Thoracic aorta (tissue), 2 donors: Measurements from ENCODE around the gene SYT13. TPM values are rescaled to one million over a fixed set of nuclear protein-coding genes. Genes with fewer than 3 reads are reported as not detected.

Experiments
- ATAC-seq: fragments of 150-250 bp; one replicate; pipeline ENCODE4 v1.8.0; 2017; ENCODE audit warnings: low read depth; ENCODE audit not compliant: insufficient number of reproducible peaks, low FRiP score
- DNase-seq: peaks from one replicate; pipeline ENCODE4 v3.0.0-alpha.2; 2020; ENCODE audit warnings: low spot score
- H3K27ac ChIP-seq, 2 donors: fragments of 200-600 bp; sonication (generic); 1 replicate in 1 of 2; 2 replicates in 1 of 2; pipeline ENCODE4 v1.5.1; 2016; ENCODE audit warnings: mild to moderate bottlenecking in 2 of 2, moderate library complexity in 2 of 2
- H3K27me3 ChIP-seq: fragments of 200-600 bp; sonication (generic); replicated peaks from 2 replicates; pipeline ENCODE4 v1.6.0; 2016; ENCODE audit warnings: mild to moderate bottlenecking; ENCODE audit not compliant: insufficient read depth
- H3K36me3 ChIP-seq: fragments of 200-600 bp; sonication (generic); one replicate; pipeline ENCODE4 v1.5.1; 2016
- H3K4me1 ChIP-seq, 2 donors: fragments of 200-600 bp; sonication (generic); 1 replicate in 1 of 2; 2 replicates in 1 of 2; pipeline versions ENCODE4 v1.5.1 to v1.6.0; 2016; ENCODE audit warnings: low read depth in 2 of 2, mild to moderate bottlenecking in 1 of 2; ENCODE audit not compliant: control insufficient read depth in 1 of 2
- H3K4me3 ChIP-seq: fragments of 200-600 bp; sonication (generic); 2 replicates; pipeline ENCODE4 v1.5.1; 2016; ENCODE audit warnings: mild to moderate bottlenecking
- H3K9me3 ChIP-seq: fragments of 200-600 bp; sonication (generic); 2 replicates; pipeline ENCODE4 v1.5.1; 2016
- total RNA-seq, 2 donors: library from RNA; depleted of rRNA; stranded (reverse); fragments of >200 nt; gene quantifications; one replicate each; pipeline versions ENCODE4 v1.1.0 to v1.2.3, GENCODE V29; 2016
- TF ChIP-seq, protein P1 (sequence below): fragments of 200-600 bp; sonication (generic); IDR thresholded peaks from one replicate; pipeline ENCODE4 v1.5.1; 2019; ENCODE audit warnings: antibody characterized with exemption

Gene SYT13
- total RNA-seq, 2 donors from 2014 or later, result not detected

DNA sequence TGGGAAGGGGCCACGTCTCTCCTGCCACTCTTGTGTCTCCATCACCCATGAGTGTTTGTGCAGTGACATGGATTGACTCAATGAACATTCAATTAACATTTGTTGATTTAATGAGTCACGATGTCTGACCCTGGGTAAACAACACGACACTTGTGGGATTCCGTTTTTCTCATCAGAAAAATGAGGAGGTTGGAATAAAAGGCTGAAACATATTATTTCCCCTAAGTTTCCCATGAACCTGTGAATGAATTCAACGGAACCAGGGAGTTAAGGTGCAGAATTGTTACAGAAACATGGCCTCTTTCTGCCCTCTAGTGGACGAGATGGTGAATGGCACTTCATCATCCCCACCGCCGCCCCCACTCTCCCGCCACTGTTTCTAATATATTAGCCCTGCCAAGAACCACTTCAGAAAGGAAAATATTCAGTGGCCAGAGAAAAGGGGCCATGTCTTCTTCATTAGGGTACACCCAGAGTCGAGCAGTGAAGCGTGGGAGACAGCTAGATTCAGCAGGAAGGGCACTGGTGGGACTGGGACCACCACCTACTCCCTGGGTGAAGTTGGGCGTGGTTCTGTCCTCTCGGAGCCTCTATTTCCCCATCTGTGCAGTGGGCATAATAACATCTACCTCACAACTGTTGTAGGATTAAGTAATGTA is 46.3 kb upstream of the SYT13 start:
- Histone ChIP-seq H3K27me3 (no peaks in the 10 kb centered on the region), H3K27ac (peak overlapping the region; percentile 60 to 70), H3K9me3 (no peaks in the 10 kb centered on the region), H3K4me3 (peak overlapping the region; percentile 45), H3K4me1 (peaks cover 3 to 13% of the 10 kb centered on the region in 2 donors), H3K36me3 (no peaks in the 10 kb centered on the region)
- TF ChIP-seq, protein P1, sequence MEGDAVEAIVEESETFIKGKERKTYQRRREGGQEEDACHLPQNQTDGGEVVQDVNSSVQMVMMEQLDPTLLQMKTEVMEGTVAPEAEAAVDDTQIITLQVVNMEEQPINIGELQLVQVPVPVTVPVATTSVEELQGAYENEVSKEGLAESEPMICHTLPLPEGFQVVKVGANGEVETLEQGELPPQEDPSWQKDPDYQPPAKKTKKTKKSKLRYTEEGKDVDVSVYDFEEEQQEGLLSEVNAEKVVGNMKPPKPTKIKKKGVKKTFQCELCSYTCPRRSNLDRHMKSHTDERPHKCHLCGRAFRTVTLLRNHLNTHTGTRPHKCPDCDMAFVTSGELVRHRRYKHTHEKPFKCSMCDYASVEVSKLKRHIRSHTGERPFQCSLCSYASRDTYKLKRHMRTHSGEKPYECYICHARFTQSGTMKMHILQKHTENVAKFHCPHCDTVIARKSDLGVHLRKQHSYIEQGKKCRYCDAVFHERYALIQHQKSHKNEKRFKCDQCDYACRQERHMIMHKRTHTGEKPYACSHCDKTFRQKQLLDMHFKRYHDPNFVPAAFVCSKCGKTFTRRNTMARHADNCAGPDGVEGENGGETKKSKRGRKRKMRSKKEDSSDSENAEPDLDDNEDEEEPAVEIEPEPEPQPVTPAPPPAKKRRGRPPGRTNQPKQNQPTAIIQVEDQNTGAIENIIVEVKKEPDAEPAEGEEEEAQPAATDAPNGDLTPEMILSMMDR, result peak; percentile 89
- ATAC-seq (peak; percentile 5), DNase-seq (no peak)

DNA sequence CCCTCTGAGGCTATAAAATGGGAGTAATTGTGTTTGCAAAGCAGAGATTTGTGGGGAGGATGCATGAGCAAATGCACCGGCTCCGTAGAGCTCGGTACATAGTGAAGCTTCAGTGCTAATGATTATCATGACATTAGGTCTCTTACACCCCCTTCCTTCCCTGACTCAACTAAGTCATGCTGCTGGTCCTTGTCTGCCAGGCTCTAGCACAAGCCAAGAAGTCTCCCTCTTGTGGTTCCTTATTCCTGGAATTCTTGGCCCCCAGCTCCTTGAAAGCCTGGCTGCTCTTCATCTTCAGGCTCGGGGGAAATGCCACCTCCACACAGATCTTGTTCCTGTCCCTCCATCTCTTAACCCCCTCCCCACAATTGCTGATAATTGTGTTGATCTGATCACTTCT is 45.7 kb upstream of the SYT13 start:
- Histone ChIP-seq H3K9me3 (no peaks in the 10 kb centered on the region), H3K27ac (no peak overlapping the region), H3K27me3 (no peaks in the 10 kb centered on the region), H3K36me3 (no peaks in the 10 kb centered on the region), H3K4me1 (peaks cover 3 to 13% of the 10 kb centered on the region in 2 donors), H3K4me3 (no peak overlapping the region)
- TF ChIP-seq, protein P1, result no peak
- no peak for DNase-seq
- ATAC-seq, result no peak

DNA sequence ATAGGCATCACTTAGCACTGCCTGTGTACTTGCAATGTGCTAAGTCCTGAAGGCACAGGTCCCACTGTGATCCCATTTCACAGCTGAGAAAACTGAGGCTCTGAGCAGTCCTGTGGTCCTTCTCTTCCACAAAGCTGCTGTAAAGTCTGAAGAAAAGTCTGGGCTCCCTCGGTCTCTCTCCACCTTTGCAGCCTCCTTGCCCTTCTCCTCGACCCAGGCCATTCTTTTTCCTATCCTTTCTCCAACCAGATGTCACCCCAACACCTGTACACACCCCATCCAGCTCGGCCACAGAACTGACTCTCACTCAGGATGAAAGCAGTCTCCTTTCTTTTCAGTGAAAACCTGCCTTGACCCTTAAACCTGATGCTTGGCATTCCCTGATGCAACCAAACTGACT is 42.6 kb upstream of the SYT13 start:
- peaks cover 6 to 22% of the 10 kb centered on the region in 2 donors for H3K4me1 ChIP-seq
- H3K27ac ChIP-seq, result no peak overlapping the region
- ATAC-seq (no peak), DNase-seq (no peak)
- H3K36me3 ChIP-seq, result no peaks in the 10 kb centered on the region
- H3K4me3 ChIP-seq, result no peak overlapping the region
- H3K27me3 ChIP-seq, result no peaks in the 10 kb centered on the region
- TF ChIP-seq, protein P1, result no peak
- H3K9me3 ChIP-seq, result no peaks in the 10 kb centered on the region

DNA sequence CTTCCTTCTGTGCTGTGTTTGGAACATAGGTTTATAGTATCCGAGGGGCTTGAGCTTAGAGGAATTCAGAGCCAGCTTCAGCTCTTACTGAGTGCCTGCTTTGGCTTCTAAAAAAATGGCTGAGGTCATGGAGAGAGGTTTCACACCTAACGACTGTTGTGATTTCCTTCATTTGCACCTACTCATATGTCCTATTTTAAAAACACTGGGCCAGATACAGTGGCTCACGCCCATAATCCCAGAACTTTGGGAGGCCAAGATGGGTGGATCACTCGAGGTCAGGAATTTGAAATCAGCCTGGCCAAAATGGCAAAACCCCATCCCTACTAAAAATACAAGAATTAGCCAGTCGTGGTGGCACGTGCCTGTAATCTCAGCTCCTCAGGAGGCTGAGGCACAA is 38.3 kb upstream of the SYT13 start:
- Histone ChIP-seq H3K4me3 (no peak overlapping the region), H3K9me3 (no peaks in the 10 kb centered on the region), H3K27ac (no peak overlapping the region), H3K27me3 (no peaks in the 10 kb centered on the region), H3K4me1 (peaks cover 6 to 19% of the 10 kb centered on the region in 2 donors), H3K36me3 (no peaks in the 10 kb centered on the region)
- ATAC-seq (no peak), DNase-seq (no peak)
- TF ChIP-seq, protein P1, result no peak

DNA sequence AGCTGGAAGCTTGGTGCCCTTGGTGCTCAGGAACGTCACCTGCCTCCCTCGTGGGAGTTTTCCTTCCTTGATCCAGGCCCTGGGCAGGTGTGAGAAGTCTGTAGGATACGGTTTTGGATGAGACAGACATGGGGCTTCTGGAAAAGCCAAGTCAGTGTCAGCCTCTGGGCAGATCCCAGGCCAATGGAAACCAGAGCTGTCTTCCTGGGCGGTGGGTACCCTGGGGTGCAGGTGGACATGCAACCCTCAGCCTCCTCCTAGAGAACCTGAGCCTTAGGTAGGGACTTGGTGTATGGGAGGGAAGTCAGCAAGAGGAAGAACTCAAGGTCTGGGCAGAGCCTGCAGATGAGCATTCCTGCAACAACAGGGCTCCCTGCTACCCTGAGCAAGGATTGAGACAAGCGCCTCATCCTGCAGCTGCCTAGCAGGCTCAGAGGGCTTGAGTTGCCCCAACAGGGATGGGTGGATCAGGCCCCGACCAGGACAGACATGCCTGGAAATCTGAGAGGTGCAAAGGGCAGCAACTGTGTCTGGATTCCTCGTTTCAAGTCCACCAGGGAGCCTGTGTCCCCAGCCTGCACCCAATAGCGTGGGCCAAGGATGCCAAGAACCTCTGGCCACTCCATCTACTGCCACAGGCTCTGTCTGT is 37.6 kb upstream of the SYT13 start:
- no peak for ATAC-seq
- Histone ChIP-seq H3K27me3 (no peaks in the 10 kb centered on the region), H3K4me3 (no peak overlapping the region), H3K27ac (no peak overlapping the region), H3K36me3 (no peaks in the 10 kb centered on the region), H3K9me3 (no peaks in the 10 kb centered on the region), H3K4me1 (peaks cover 6 to 19% of the 10 kb centered on the region in 2 donors)
- TF ChIP-seq, protein P1, result no peak
- DNase-seq, result no peak
